Measurements from ENCODE around the gene ATP2A2.
A peak's percentile ranks its signal among the peaks of the same experiment; 100 is the strongest.

Gene ATP2A2

GRCh38 chr12:110289044-110289710, 8.1 kb downstream of the ATP2A2 start:
- H3K4me1 Mint-ChIP-seq, result peaks cover 54% of the 10 kb centered on the region
- CTCF ChIA-PET, result no interaction called here
- H3K4me3 Mint-ChIP-seq, result no peak overlapping the region
- H3K27ac Mint-ChIP-seq, result no peak overlapping the region
- H3K36me3 Mint-ChIP-seq, result peaks cover 65% of the 10 kb centered on the region
- H3K27me3 Mint-ChIP-seq, result no peaks in the 10 kb centered on the region
- no peaks in the 10 kb centered on the region for H3K9me3 Mint-ChIP-seq
- DNase-seq, result no peak

GRCh38 chr12:110289711-110290078, 8.6 kb downstream of the ATP2A2 start:
- Mint-ChIP-seq H3K4me1 (peaks cover 48% of the 10 kb centered on the region), H3K27me3 (no peaks in the 10 kb centered on the region), H3K9me3 (no peaks in the 10 kb centered on the region), H3K27ac (no peak overlapping the region), H3K36me3 (peaks cover 63% of the 10 kb centered on the region), H3K4me3 (no peak overlapping the region)
- CTCF ChIA-PET, result no interaction called here
- no peak for DNase-seq

GRCh38 chr12:110301065-110301806, 20.2 kb downstream of the ATP2A2 start:
- Mint-ChIP-seq H3K9me3 (no peaks in the 10 kb centered on the region), H3K27me3 (no peaks in the 10 kb centered on the region), H3K27ac (peak overlapping the region; percentile 12), H3K4me1 (peaks cover 24% of the 10 kb centered on the region), H3K36me3 (peaks cover 57% of the 10 kb centered on the region), H3K4me3 (no peak overlapping the region)
- DNase-seq, result no peak
- CTCF ChIA-PET, result no interaction called here

- Mint-ChIP-seq H3K4me1 (peaks cover 31% of the 10 kb centered on the region), H3K27me3 (no peaks in the 10 kb centered on the region), H3K9me3 (no peaks in the 10 kb centered on the region), H3K27ac (peak overlapping the region; percentile 47), H3K36me3 (peaks cover 55% of the 10 kb centered on the region), H3K4me3 (no peak overlapping the region)
- CTCF ChIA-PET, result no interaction called here
- no peak for DNase-seq
Measured at GRCh38 chr12:110304061-110304551, 23.1 kb downstream of the ATP2A2 start.

GRCh38 chr12:110307372-110307771, 26.3 kb downstream of the ATP2A2 start:
- Mint-ChIP-seq H3K27me3 (no peaks in the 10 kb centered on the region), H3K36me3 (peaks cover 48% of the 10 kb centered on the region), H3K9me3 (no peaks in the 10 kb centered on the region), H3K4me1 (peaks cover 32% of the 10 kb centered on the region), H3K27ac (peak overlapping the region; percentile 37), H3K4me3 (no peak overlapping the region)
- DNase-seq, result no peak
- CTCF ChIA-PET, result no interaction called here

GRCh38 chr12:110310763-110311162, 29.7 kb downstream of the ATP2A2 start:
- DNase-seq, result no peak
- Mint-ChIP-seq H3K9me3 (no peaks in the 10 kb centered on the region), H3K27ac (peak overlapping the region; percentile 28), H3K27me3 (no peaks in the 10 kb centered on the region), H3K4me3 (no peak overlapping the region), H3K4me1 (peaks cover 47% of the 10 kb centered on the region), H3K36me3 (peaks cover 47% of the 10 kb centered on the region)
- CTCF ChIA-PET, result interaction anchor here (0.6 kb wide), 1 partner anchor 121 kb away, joined by 3 read pairs; no protein-coding TSS in a partner anchor

- Mint-ChIP-seq H3K27me3 (no peaks in the 10 kb centered on the region), H3K9me3 (no peaks in the 10 kb centered on the region), H3K4me1 (peaks cover 51% of the 10 kb centered on the region), H3K4me3 (no peak overlapping the region), H3K36me3 (peaks cover 49% of the 10 kb centered on the region), H3K27ac (peak overlapping the region; percentile 76)
- CTCF ChIA-PET, result interaction anchor here (1.2 kb wide), 1 partner anchor 120 kb away, joined by 4 read pairs; no protein-coding TSS in a partner anchor
- no peak for DNase-seq
Measured at GRCh38 chr12:110311903-110312302, 30.9 kb downstream of the ATP2A2 start.

- peaks cover 45% of the 10 kb centered on the region for H3K4me1 Mint-ChIP-seq
- peak overlapping the region; percentile 76 for H3K27ac Mint-ChIP-seq
- no peaks in the 10 kb centered on the region for H3K9me3 Mint-ChIP-seq
- no peak for DNase-seq
- no peak overlapping the region for H3K4me3 Mint-ChIP-seq
- CTCF ChIA-PET, result interaction anchor here (0.6 to 1.2 kb wide), 2 partner anchors 119 to 160 kb away, joined by 3 to 4 read pairs; no protein-coding TSS in a partner anchor
- H3K27me3 Mint-ChIP-seq, result no peaks in the 10 kb centered on the region
- H3K36me3 Mint-ChIP-seq, result peaks cover 46% of the 10 kb centered on the region
Measured at GRCh38 chr12:110312581-110313360, 31.7 kb downstream of the ATP2A2 start.

- H3K27me3 Mint-ChIP-seq, result no peaks in the 10 kb centered on the region
- peak overlapping the region; percentile 47 for H3K27ac Mint-ChIP-seq
- DNase-seq, result no peak
- H3K36me3 Mint-ChIP-seq, result peaks cover 42% of the 10 kb centered on the region
- H3K9me3 Mint-ChIP-seq, result no peaks in the 10 kb centered on the region
- CTCF ChIA-PET, result no interaction called here
- peaks cover 38% of the 10 kb centered on the region for H3K4me1 Mint-ChIP-seq
- no peak overlapping the region for H3K4me3 Mint-ChIP-seq
Measured at GRCh38 chr12:110314308-110314707, 33.3 kb downstream of the ATP2A2 start.

- Mint-ChIP-seq H3K27ac (no peak overlapping the region), H3K9me3 (no peaks in the 10 kb centered on the region), H3K27me3 (no peaks in the 10 kb centered on the region), H3K36me3 (peaks cover 36% of the 10 kb centered on the region), H3K4me1 (peaks cover 36% of the 10 kb centered on the region), H3K4me3 (no peak overlapping the region)
- no peak for DNase-seq
- CTCF ChIA-PET, result no interaction called here
Measured at GRCh38 chr12:110316861-110317260, 35.8 kb downstream of the ATP2A2 start.

- H3K4me3 Mint-ChIP-seq, result no peak overlapping the region
- no peaks in the 10 kb centered on the region for H3K9me3 Mint-ChIP-seq
- no peaks in the 10 kb centered on the region for H3K27me3 Mint-ChIP-seq
- no peak overlapping the region for H3K27ac Mint-ChIP-seq
- peaks cover 30% of the 10 kb centered on the region for H3K4me1 Mint-ChIP-seq
- peaks cover 32% of the 10 kb centered on the region for H3K36me3 Mint-ChIP-seq
- CTCF ChIA-PET, result no interaction called here
- DNase-seq, result no peak
Measured at GRCh38 chr12:110317911-110318310, 36.9 kb downstream of the ATP2A2 start.

- Mint-ChIP-seq H3K27ac (peak overlapping the region; percentile 30), H3K27me3 (no peaks in the 10 kb centered on the region), H3K36me3 (peaks cover 25% of the 10 kb centered on the region), H3K9me3 (no peaks in the 10 kb centered on the region), H3K4me3 (no peak overlapping the region), H3K4me1 (peaks cover 17% of the 10 kb centered on the region)
- DNase-seq, result no peak
- CTCF ChIA-PET, result no interaction called here
Measured at GRCh38 chr12:110320550-110320949, 39.5 kb downstream of the ATP2A2 start.

- CTCF ChIA-PET, result interaction anchor here (0.8 kb wide), 1 partner anchor 26 kb away, joined by 3 read pairs; no protein-coding TSS in a partner anchor
- no peak overlapping the region for H3K27ac Mint-ChIP-seq
- no peak for DNase-seq
- H3K4me1 Mint-ChIP-seq, result peaks cover 8% of the 10 kb centered on the region
- no peaks in the 10 kb centered on the region for H3K27me3 Mint-ChIP-seq
- H3K4me3 Mint-ChIP-seq, result no peak overlapping the region
- no peaks in the 10 kb centered on the region for H3K9me3 Mint-ChIP-seq
- peaks cover 65% of the 10 kb centered on the region for H3K36me3 Mint-ChIP-seq
Measured at GRCh38 chr12:110329710-110330109, 48.7 kb downstream of the ATP2A2 start.

GRCh38 chr12:110330124-110330523, 49.1 kb downstream of the ATP2A2 start:
- CTCF ChIA-PET, result interaction anchor here (0.8 kb wide), 1 partner anchor 25 kb away, joined by 3 read pairs; no protein-coding TSS in a partner anchor
- peak overlapping the region; percentile 35 for H3K27ac Mint-ChIP-seq

More at GRCh38 chr12:110330124-110330523, 49.1 kb downstream of the ATP2A2 start:
- H3K27me3 Mint-ChIP-seq, result no peaks in the 10 kb centered on the region
- peaks cover 8% of the 10 kb centered on the region for H3K4me1 Mint-ChIP-seq
- no peak overlapping the region for H3K4me3 Mint-ChIP-seq
- H3K36me3 Mint-ChIP-seq, result peaks cover 65% of the 10 kb centered on the region
- no peak for DNase-seq
- H3K9me3 Mint-ChIP-seq, result no peaks in the 10 kb centered on the region

Measured in activated naive CD4-positive, alpha-beta T cell treated with anti-CD3 and anti-CD28 coated beads, Interleukin-2, amount 10 ng/mL, durations not matched to agents 7 days and 5 days (primary cell).